HG03097 (cell line): ENCODE results near the gene ANAPC15.

Experiments
- ATAC-seq: cut with Tn5 transposase; IDR thresholded peaks from one replicate; pipeline ENCODE4 v1.9.1; 2021; ENCODE audit not compliant: unreplicated experiment, low FRiP score

The ANAPC15 gene

DNA sequence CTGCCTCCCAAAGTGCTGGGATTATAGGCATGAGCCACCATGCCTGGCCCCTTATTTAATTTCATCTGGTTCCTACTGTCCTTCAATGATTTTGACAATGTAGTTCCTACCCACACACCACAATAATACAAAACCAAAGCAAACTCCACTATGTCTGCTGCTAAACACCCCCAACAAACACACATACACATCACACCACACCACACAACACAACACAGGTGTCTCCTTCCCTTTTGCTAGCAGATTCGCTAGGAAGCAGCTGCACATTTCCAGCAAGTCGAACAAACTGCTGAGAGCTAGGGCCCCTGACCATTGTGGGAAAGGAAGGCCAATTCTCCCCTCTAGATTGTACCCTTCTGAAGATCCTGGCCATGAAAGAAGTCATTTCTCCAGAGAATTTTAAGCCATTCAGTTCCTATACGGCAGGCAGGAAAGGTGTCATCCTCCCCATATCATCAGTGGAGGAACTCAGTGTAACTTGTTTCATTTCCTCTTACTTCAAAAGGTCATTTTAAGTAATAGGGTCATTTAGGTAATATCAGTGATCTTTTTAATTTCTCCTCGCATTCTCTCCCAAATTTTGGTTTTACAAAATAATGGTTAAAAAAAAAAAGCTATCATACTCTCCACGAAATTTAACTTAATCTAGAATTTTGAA is 50.6 kb downstream of the ANAPC15 start:
- no peak for ATAC-seq
